ENCODE results near the gene FAM219A. TPM values are rescaled to one million over a fixed set of nuclear protein-coding genes. Genes with fewer than 3 reads are reported as not detected.
A peak's percentile ranks its signal among the peaks of the same experiment; 100 is the strongest.

The FAM219A gene
- total RNA-seq, 1 experiment from 2014 or later: 20.6 TPM

GRCh38 chr9:34430843-34431437 is 27.4 kb downstream of the FAM219A start:
- Mint-ChIP-seq H3K27ac (no peak overlapping the region), H3K36me3 (no peaks in the 10 kb centered on the region), H3K4me1 (peaks cover 9% of the 10 kb centered on the region), H3K27me3 (ENCODE audit: low read depth) (no peaks in the 10 kb centered on the region), H3K9me3 (no peaks in the 10 kb centered on the region), H3K4me3 (no peak overlapping the region)
- ChIA-PET CTCF (interaction anchor here (1.0 to 3.4 kb wide), 11 partner anchors 10 to 207 kb away, joined by 3 to 32 read pairs (median 5); partner anchors contain the start of gene SIGMAR1), POLR2A (interaction anchor here (0.6 kb wide), 1 partner anchor 22 kb away, joined by 3 read pairs; no protein-coding TSS in a partner anchor)
- ATAC-seq (peak; percentile 92), DNase-seq (ENCODE audit: low spot score) (peak; percentile 65)
- TF ChIP-seq ZNF121 (CRISPR knock-in tag; IDR thresholded peaks at IDR 0.05) (peak; percentile 86), FOXP4 (CRISPR knock-in tag; IDR thresholded peaks at IDR 0.05) (0 out of 2 replicates have a peak, but pooled peaks have one; percentile 53), NR3C1 (CRISPR knock-in tag; conservative IDR thresholded peaks at IDR 0.05; ENCODE audit: low read depth) (no peak), HMGA2 (CRISPR knock-in tag; IDR thresholded peaks at IDR 0.05) (no peak), ZBTB43 (CRISPR knock-in tag; IDR thresholded peaks at IDR 0.05) (no peak), ZNF219 (CRISPR knock-in tag; IDR thresholded peaks at IDR 0.05; ENCODE audit: borderline replicate concordance) (no peak), ZNF671 (CRISPR knock-in tag; IDR thresholded peaks at IDR 0.05) (no peak), TEAD1 (CRISPR knock-in tag; IDR thresholded peaks at IDR 0.05) (peak; percentile 60; the same call in 1 of the 2 replicates), ZNF425 (CRISPR knock-in tag; conservative IDR thresholded peaks at IDR 0.05) (no peak), ARID4B (CRISPR knock-in tag; IDR thresholded peaks at IDR 0.05; ENCODE audit: borderline replicate concordance) (peak; percentile 82; the same call in 1 of the 2 replicates), FOXP1 (CRISPR knock-in tag; IDR thresholded peaks at IDR 0.05; ENCODE audit: borderline replicate concordance) (0 out of 2 replicates have a peak, but pooled peaks have one; percentile 12), SMAD3 (CRISPR knock-in tag; IDR thresholded peaks at IDR 0.05; ENCODE audit: borderline replicate concordance) (no peak), SMAD4 (CRISPR knock-in tag; IDR thresholded peaks at IDR 0.05) (no peak; the same call in 1 of the 2 replicates), JUN (CRISPR knock-in tag; IDR thresholded peaks at IDR 0.05) (peak; percentile 74; the same call in 1 of the 2 replicates), SP1 (CRISPR knock-in tag; conservative IDR thresholded peaks at IDR 0.05) (no peak), FOXK1 (CRISPR knock-in tag; IDR thresholded peaks at IDR 0.05) (peak; percentile 52; the same call in 1 of the 2 replicates), GTF2I (CRISPR knock-in tag; conservative IDR thresholded peaks at IDR 0.05) (no peak), MXD4 (CRISPR knock-in tag; IDR thresholded peaks at IDR 0.05; ENCODE audit: borderline replicate concordance) (no peak)
- TF ChIP-seq, protein P1, sequence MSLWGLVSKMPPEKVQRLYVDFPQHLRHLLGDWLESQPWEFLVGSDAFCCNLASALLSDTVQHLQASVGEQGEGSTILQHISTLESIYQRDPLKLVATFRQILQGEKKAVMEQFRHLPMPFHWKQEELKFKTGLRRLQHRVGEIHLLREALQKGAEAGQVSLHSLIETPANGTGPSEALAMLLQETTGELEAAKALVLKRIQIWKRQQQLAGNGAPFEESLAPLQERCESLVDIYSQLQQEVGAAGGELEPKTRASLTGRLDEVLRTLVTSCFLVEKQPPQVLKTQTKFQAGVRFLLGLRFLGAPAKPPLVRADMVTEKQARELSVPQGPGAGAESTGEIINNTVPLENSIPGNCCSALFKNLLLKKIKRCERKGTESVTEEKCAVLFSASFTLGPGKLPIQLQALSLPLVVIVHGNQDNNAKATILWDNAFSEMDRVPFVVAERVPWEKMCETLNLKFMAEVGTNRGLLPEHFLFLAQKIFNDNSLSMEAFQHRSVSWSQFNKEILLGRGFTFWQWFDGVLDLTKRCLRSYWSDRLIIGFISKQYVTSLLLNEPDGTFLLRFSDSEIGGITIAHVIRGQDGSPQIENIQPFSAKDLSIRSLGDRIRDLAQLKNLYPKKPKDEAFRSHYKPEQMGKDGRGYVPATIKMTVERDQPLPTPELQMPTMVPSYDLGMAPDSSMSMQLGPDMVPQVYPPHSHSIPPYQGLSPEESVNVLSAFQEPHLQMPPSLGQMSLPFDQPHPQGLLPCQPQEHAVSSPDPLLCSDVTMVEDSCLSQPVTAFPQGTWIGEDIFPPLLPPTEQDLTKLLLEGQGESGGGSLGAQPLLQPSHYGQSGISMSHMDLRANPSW (CRISPR knock-in tag; conservative IDR thresholded peaks at IDR 0.05; ENCODE audit: low read depth): no peak
- TF ChIP-seq, protein P2, sequence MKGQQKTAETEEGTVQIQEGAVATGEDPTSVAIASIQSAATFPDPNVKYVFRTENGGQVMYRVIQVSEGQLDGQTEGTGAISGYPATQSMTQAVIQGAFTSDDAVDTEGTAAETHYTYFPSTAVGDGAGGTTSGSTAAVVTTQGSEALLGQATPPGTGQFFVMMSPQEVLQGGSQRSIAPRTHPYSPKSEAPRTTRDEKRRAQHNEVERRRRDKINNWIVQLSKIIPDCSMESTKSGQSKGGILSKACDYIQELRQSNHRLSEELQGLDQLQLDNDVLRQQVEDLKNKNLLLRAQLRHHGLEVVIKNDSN (CRISPR knock-in tag; IDR thresholded peaks at IDR 0.05): peak; percentile 44; the same call in 1 of the 2 replicates
- TF ChIP-seq, protein P3, sequence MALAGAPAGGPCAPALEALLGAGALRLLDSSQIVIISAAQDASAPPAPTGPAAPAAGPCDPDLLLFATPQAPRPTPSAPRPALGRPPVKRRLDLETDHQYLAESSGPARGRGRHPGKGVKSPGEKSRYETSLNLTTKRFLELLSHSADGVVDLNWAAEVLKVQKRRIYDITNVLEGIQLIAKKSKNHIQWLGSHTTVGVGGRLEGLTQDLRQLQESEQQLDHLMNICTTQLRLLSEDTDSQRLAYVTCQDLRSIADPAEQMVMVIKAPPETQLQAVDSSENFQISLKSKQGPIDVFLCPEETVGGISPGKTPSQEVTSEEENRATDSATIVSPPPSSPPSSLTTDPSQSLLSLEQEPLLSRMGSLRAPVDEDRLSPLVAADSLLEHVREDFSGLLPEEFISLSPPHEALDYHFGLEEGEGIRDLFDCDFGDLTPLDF (CRISPR knock-in tag; IDR thresholded peaks at IDR 0.05): no peak
